ENCODE data around the gene CD151.
A peak's percentile ranks its signal among the peaks of the same experiment; 100 is the strongest.

CD151 gene

GRCh38 chr11:797296-798092 is 35.3 kb upstream of the CD151 start:
- peak; percentile 89 for DNase-seq

GRCh38 chr11:798093-798713 is 34.5 kb upstream of the CD151 start, which contains the start of gene SLC25A22:
Gene SLC25A22, minus strand, starts transcription at chr11:798281. Its CDS starts 3,275 bp downstream, at chr11:795006.
- DNase-seq = peak; percentile 73

- no peak for DNase-seq
Observed at GRCh38 chr11:799641-800316, 33.0 kb upstream of the CD151 start.

GRCh38 chr11:800473-800872 is 32.3 kb upstream of the CD151 start:
- DNase-seq = no peak

- DNase-seq = no peak
Observed at GRCh38 chr11:801097-801780, 31.5 kb upstream of the CD151 start.

- no peak for DNase-seq
Observed at GRCh38 chr11:802018-802617, 30.6 kb upstream of the CD151 start.

- no peak for DNase-seq
Observed at GRCh38 chr11:802693-803466, 29.9 kb upstream of the CD151 start.

- DNase-seq = no peak
Observed at GRCh38 chr11:803467-803742, 29.3 kb upstream of the CD151 start.

- DNase-seq = peak; percentile 58
Observed at GRCh38 chr11:803770-804598, 28.8 kb upstream of the CD151 start.

GRCh38 chr11:804599-804964 is 28.2 kb upstream of the CD151 start:
- no peak for DNase-seq

- no peak for DNase-seq
Observed at GRCh38 chr11:808427-809286, 24.1 kb upstream of the CD151 start.

- peak; percentile 96 for DNase-seq
Observed at GRCh38 chr11:809287-810039, 23.3 kb upstream of the CD151 start, which contains the start of gene RPLP2. Gene RPLP2, plus strand, starts transcription at chr11:809967. Its CDS starts 268 bp downstream, at chr11:810235.

- DNase-seq = no peak
Observed at GRCh38 chr11:810040-810567, 22.6 kb upstream of the CD151 start.

- no peak for DNase-seq
Observed at GRCh38 chr11:811446-812245, 21.1 kb upstream of the CD151 start.

GRCh38 chr11:812390-812789 is 20.4 kb upstream of the CD151 start:
- DNase-seq = no peak

GRCh38 chr11:813072-813455 is 19.7 kb upstream of the CD151 start:
- DNase-seq = no peak

- DNase-seq = no peak
Observed at GRCh38 chr11:813456-814096, 19.2 kb upstream of the CD151 start.
